B cell (primary cell): Measurements from ENCODE around the gene SLC4A2.

Experiments used
- EZH2 ChIP-seq: IDR thresholded peaks from 2 replicates; pipeline ENCODE4 v1.6.1; 2012; ENCODE audit warnings: borderline replicate concordance, low read depth, mild to moderate bottlenecking, moderate library complexity, low read length; ENCODE audit not compliant: insufficient read depth, poor library complexity, severe bottlenecking
- TF ChIP-seq, protein P1 (sequence below): fragments of 200-600 bp; IDR thresholded peaks from one replicate; pipeline ENCODE4 v1.8.0; 2022; ENCODE audit warnings: antibody characterized with exemption, mild to moderate bottlenecking

DNA sequence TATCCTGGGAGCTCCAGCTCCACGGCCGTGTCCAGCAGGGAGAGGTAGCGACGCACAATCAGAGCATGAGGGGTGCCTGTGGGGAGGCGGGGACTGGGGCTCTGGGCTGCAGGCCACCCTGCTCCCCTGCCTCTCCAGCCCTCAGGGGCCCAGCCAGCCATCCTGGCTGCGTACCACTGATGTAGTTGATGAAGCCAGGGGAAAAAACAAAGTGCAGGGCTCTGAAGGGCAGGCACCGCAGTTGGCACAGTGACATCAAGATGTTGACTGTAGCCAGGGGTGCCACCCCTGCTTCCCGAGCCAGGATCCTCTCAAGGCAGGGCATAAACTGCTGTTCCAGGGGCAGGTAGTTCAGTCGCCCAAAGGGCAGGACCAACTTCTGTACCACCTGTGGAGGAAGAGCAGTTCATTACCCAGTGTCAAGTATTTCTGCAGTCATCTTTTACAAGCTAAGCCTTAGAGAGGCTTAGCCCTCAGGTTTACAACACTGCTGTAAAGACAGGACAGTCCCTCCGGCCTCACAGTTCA, 18.4 kb downstream of the SLC4A2 start:
- TF ChIP-seq, protein P1, sequence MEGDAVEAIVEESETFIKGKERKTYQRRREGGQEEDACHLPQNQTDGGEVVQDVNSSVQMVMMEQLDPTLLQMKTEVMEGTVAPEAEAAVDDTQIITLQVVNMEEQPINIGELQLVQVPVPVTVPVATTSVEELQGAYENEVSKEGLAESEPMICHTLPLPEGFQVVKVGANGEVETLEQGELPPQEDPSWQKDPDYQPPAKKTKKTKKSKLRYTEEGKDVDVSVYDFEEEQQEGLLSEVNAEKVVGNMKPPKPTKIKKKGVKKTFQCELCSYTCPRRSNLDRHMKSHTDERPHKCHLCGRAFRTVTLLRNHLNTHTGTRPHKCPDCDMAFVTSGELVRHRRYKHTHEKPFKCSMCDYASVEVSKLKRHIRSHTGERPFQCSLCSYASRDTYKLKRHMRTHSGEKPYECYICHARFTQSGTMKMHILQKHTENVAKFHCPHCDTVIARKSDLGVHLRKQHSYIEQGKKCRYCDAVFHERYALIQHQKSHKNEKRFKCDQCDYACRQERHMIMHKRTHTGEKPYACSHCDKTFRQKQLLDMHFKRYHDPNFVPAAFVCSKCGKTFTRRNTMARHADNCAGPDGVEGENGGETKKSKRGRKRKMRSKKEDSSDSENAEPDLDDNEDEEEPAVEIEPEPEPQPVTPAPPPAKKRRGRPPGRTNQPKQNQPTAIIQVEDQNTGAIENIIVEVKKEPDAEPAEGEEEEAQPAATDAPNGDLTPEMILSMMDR: no peak
- TF ChIP-seq EZH2: no peak
